ENCODE data around the gene ABHD15.

DNA sequence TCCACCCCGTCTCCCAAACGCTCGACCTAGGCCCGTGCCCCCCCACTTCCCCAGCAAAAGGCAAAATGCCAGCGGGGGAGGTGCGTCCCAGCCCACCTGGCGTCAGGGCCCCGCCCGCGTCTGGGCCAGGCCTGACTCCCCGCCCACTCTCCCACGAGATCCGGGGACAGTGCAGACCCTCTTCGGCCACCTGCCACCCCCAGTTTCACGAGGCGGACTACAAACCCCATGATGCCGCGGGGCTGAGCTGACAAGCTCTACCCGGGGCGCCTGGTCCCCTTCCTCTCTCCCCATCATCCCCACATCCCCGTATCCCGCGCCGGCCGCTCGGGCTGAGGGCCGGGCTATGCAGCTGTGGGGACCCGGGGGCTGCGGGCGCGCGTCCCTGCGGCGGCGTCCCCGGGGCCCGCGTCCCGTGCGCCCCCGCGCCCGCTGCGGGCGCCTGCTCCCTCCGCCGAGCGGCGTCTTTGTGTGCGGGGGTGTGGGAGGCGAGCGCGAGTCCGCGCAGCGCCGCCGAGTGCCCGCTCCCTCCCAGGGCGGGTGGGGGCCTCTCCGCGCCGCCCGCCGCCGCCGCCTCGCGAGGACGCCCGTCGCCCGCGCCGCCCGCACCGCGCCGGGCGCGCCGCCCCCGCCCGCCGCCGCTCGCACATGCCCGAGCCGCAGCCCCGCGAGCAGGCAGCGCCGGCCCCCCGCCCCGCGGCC, 26.2 kb upstream of the ABHD15 start, which contains the start of gene ANKRD13B:
- TF ChIP-seq, protein P1, sequence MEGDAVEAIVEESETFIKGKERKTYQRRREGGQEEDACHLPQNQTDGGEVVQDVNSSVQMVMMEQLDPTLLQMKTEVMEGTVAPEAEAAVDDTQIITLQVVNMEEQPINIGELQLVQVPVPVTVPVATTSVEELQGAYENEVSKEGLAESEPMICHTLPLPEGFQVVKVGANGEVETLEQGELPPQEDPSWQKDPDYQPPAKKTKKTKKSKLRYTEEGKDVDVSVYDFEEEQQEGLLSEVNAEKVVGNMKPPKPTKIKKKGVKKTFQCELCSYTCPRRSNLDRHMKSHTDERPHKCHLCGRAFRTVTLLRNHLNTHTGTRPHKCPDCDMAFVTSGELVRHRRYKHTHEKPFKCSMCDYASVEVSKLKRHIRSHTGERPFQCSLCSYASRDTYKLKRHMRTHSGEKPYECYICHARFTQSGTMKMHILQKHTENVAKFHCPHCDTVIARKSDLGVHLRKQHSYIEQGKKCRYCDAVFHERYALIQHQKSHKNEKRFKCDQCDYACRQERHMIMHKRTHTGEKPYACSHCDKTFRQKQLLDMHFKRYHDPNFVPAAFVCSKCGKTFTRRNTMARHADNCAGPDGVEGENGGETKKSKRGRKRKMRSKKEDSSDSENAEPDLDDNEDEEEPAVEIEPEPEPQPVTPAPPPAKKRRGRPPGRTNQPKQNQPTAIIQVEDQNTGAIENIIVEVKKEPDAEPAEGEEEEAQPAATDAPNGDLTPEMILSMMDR (IDR thresholded peaks at IDR 0.05; ENCODE audit: low read depth, low read length, poor library complexity, severe bottlenecking) = no peak
- no peak for TF ChIP-seq EZH2phosphoT487 (IDR thresholded peaks at IDR 0.05; ENCODE audit: borderline replicate concordance, low read length)

Measured in DOHH2 (cell line).